Karpas-422 (cell line): ENCODE measurements around the gene CYSLTR2. TPM values are rescaled to one million over a fixed set of nuclear protein-coding genes. Genes with fewer than 3 reads are reported as not detected.
A peak's percentile ranks its signal among the peaks of the same experiment; 100 is the strongest.
"Not testable (repeated sequence)": the region's sequence is repeated elsewhere in the genome, so short reads cannot be mapped to it uniquely, and the experiment has no call there.

Experiments
- DNase-seq: peaks from one replicate; pipeline ENCODE4 v3.0.0-alpha.2; 2015
- H2AFZ ChIP-seq: fragments of 200-600 bp; sonication (generic); 2 replicates; pipeline ENCODE4 v1.6.1; 2014; ENCODE audit warnings: antibody characterized with exemption, low read length, mixed read lengths
- H3K27ac ChIP-seq: fragments of 200-600 bp; sonication (generic); 2 replicates; pipeline ENCODE4 v1.5.1; 2014; ENCODE audit warnings: mild to moderate bottlenecking, low read length, moderate library complexity
- H3K27me3 ChIP-seq: fragments of 200-600 bp; sonication (generic); 2 replicates; pipeline ENCODE4 v1.6.1; 2014; ENCODE audit warnings: low read length, mixed read lengths
- H3K36me3 ChIP-seq: fragments of 200-600 bp; sonication (generic); 2 replicates; pipeline ENCODE4 v1.6.1; 2014; ENCODE audit warnings: low read length, mixed read lengths; ENCODE audit not compliant: insufficient read depth
- H3K4me1 ChIP-seq: fragments of 200-600 bp; sonication (generic); 2 replicates; pipeline ENCODE4 v1.6.1; 2014; ENCODE audit warnings: mild to moderate bottlenecking, low read length, mixed read lengths
- H3K4me2 ChIP-seq: fragments of 200-600 bp; sonication (generic); 2 replicates; pipeline ENCODE4 v1.6.1; 2014; ENCODE audit warnings: low read length, low read depth, mild to moderate bottlenecking; ENCODE audit not compliant: poor library complexity, severe bottlenecking
- H3K4me3 ChIP-seq: fragments of 200-600 bp; sonication (generic); 2 replicates; pipeline ENCODE4 v1.5.1; 2014; ENCODE audit warnings: mild to moderate bottlenecking, antibody characterized with exemption, low read length, mixed read lengths
- H3K79me2 ChIP-seq: fragments of 200-600 bp; sonication (generic); 2 replicates; pipeline ENCODE4 v1.6.1; 2014; ENCODE audit warnings: mild to moderate bottlenecking, low read length, mixed read lengths
- H3K9ac ChIP-seq: fragments of 200-600 bp; sonication (generic); 2 replicates; pipeline ENCODE4 v1.6.0; 2014; ENCODE audit warnings: low read length
- H3K9me2 ChIP-seq: fragments of 200-600 bp; sonication (generic), shearing (Covaris generic); replicated peaks from 2 replicates; pipeline ENCODE4 v1.6.0; 2014; ENCODE audit warnings: mild to moderate bottlenecking, low read length, moderate library complexity; ENCODE audit not compliant: insufficient read depth
- H3K9me3 ChIP-seq: fragments of 300-700, 200-600 bp; sonication (generic); 2 replicates; pipeline ENCODE4 v1.6.1; 2014; ENCODE audit warnings: low read length, mixed read lengths
- H4K20me1 ChIP-seq: fragments of 200-600 bp; sonication (generic); 2 replicates; pipeline ENCODE4 v1.6.1; 2014; ENCODE audit warnings: mild to moderate bottlenecking, antibody characterized with exemption, low read length, low read depth; ENCODE audit not compliant: insufficient read depth
- total RNA-seq: library from RNA; depleted of rRNA; stranded (reverse); fragments of >200 nt; shearing (Covaris generic); gene quantifications from 2 replicates; pipeline ENCODE4 v1.2.3, GENCODE V29; 2014; ENCODE audit warnings: low replicate concordance

CYSLTR2 gene
- total RNA-seq, 1 experiment from 2014 or later: not detected

GRCh38 chr13:48681905-48682304 lies 28.2 kb downstream of the CYSLTR2 start:
- Histone ChIP-seq H3K9me2 (no peaks in the 10 kb centered on the region), H3K36me3 (no peaks in the 10 kb centered on the region), H4K20me1 (no peaks in the 10 kb centered on the region), H3K27me3 (no peaks in the 10 kb centered on the region), H3K4me2 (no peak overlapping the region), H3K79me2 (no peaks in the 10 kb centered on the region), H3K4me3 (no peak overlapping the region), H2AFZ (no peak overlapping the region), H3K9ac (no peak overlapping the region), H3K4me1 (peaks cover 6% of the 10 kb centered on the region; the same call in 1 of the 2 replicates), H3K27ac (no peak overlapping the region), H3K9me3 (no peaks in the 10 kb centered on the region)
- DNase-seq: peak; percentile 7

GRCh38 chr13:48682436-48682835 lies 28.7 kb downstream of the CYSLTR2 start:
- peaks cover 6% of the 10 kb centered on the region; the same call in 1 of the 2 replicates for H3K4me1 ChIP-seq
- H3K9me3 ChIP-seq: no peaks in the 10 kb centered on the region
- no peaks in the 10 kb centered on the region for H3K9me2 ChIP-seq
- H3K4me3 ChIP-seq: no peak overlapping the region
- no peak overlapping the region for H3K4me2 ChIP-seq
- no peak overlapping the region for H3K27ac ChIP-seq
- no peaks in the 10 kb centered on the region for H3K36me3 ChIP-seq
- H2AFZ ChIP-seq: no peak overlapping the region
- peak; percentile 34 for DNase-seq
- no peaks in the 10 kb centered on the region for H3K27me3 ChIP-seq
- no peaks in the 10 kb centered on the region for H4K20me1 ChIP-seq
- no peak overlapping the region for H3K9ac ChIP-seq
- no peaks in the 10 kb centered on the region for H3K79me2 ChIP-seq

DNA sequence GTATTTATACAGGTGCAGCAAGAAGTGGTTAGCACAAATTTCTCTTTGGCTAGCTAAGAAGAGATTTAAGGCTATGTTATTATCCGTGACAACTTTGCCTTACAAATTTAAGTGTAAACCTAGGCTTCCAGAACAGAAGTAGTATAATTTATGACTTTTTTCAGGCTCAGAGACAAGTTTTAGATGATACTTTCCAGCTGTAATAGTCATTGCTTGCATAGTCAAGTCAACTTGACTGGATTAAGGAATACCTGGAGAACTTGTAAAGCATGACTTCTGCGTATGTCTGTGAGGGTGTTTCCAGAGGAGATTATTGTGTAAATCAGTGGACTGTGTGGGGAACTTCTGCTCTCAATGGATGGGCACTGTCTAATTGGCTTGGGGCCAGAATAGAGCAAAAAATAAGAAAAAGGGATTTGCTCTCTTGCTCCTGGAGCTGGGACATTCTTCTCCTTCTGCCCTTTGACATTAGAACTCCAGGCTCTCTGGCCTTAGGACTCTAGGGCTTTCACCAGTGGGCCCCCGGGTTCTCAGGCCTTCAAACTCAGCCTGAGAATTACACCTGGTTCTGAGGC lies 33.0 kb downstream of the CYSLTR2 start:
- H3K36me3 ChIP-seq: no peaks in the 10 kb centered on the region
- H2AFZ ChIP-seq: no peak overlapping the region
- H3K27me3 ChIP-seq: no peaks in the 10 kb centered on the region
- no peaks in the 10 kb centered on the region for H4K20me1 ChIP-seq
- no peaks in the 10 kb centered on the region for H3K9me2 ChIP-seq
- DNase-seq: peak; percentile 12
- H3K9me3 ChIP-seq: no peaks in the 10 kb centered on the region
- H3K4me3 ChIP-seq: no peak overlapping the region
- H3K4me1 ChIP-seq: no peaks in the 10 kb centered on the region
- no peaks in the 10 kb centered on the region for H3K79me2 ChIP-seq
- H3K9ac ChIP-seq: no peak overlapping the region
- H3K27ac ChIP-seq: no peak overlapping the region
- no peak overlapping the region for H3K4me2 ChIP-seq

DNA sequence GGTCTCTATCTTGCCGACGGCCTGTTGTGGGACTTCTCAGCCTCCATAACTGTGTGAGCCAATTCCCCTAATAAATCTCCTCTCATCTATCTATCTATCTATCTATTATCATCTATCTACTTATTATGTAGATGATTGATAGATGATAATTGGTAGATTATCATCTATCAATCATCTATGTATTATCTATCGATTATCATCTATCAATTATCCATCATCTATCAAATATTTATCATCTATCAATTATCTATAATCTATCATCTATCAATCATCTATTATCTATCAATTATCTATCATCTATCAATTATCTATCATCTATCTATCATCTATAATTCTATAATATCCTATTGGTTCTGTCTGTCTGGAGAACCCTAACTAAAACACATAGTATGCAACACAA lies 33.5 kb downstream of the CYSLTR2 start:
- no peak for DNase-seq
- Histone ChIP-seq H3K79me2 (no peaks in the 10 kb centered on the region), H3K9me3 (no peaks in the 10 kb centered on the region), H3K4me2 (no peak overlapping the region), H3K36me3 (no peaks in the 10 kb centered on the region), H4K20me1 (no peaks in the 10 kb centered on the region), H3K9me2 (no peaks in the 10 kb centered on the region), H3K4me3 (no peak overlapping the region), H3K4me1 (no peaks in the 10 kb centered on the region), H3K27me3 (no peaks in the 10 kb centered on the region), H3K9ac (no peak overlapping the region), H2AFZ (no peak overlapping the region), H3K27ac (no peak overlapping the region)

- H3K4me1 ChIP-seq: no peaks in the 10 kb centered on the region
- no peaks in the 10 kb centered on the region for H3K79me2 ChIP-seq
- no peak overlapping the region for H2AFZ ChIP-seq
- no peak overlapping the region for H3K27ac ChIP-seq
- H3K4me2 ChIP-seq: no peak overlapping the region
- H3K27me3 ChIP-seq: no peaks in the 10 kb centered on the region
- H3K9me3 ChIP-seq: no peaks in the 10 kb centered on the region
- H3K9me2 ChIP-seq: no peaks in the 10 kb centered on the region
- no peak overlapping the region for H3K4me3 ChIP-seq
- no peak overlapping the region for H3K9ac ChIP-seq
- no peak for DNase-seq
- no peaks in the 10 kb centered on the region for H3K36me3 ChIP-seq
- no peaks in the 10 kb centered on the region for H4K20me1 ChIP-seq
Observed at GRCh38 chr13:48693998-48694397, 40.3 kb downstream of the CYSLTR2 start.

DNA sequence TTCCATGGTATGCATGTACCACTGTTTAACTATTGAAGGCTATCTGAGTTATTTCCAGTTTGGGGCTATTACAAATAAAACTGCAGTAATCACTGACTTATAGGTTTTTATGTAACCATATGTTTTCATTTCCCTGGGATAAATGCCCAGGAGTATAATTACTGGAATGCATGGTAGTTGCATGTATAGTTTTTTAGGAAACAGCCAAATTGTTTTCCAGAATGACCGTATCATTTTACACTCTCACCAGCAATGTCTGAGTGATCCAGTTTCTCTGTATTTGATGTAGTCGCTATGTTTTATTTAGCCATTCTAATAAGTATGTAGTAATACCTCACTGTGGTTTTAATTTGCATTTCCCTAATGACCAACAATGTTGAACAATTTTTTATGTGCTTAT lies 42.0 kb downstream of the CYSLTR2 start:
- H3K36me3 ChIP-seq: no peaks in the 10 kb centered on the region
- H3K27ac ChIP-seq: no peak overlapping the region
- no peaks in the 10 kb centered on the region for H4K20me1 ChIP-seq
- no peaks in the 10 kb centered on the region for H3K9me3 ChIP-seq
- H3K27me3 ChIP-seq: no peaks in the 10 kb centered on the region
- no peak overlapping the region for H3K9ac ChIP-seq
- H3K4me2 ChIP-seq: no peak overlapping the region
- H3K4me1 ChIP-seq: no peaks in the 10 kb centered on the region
- no peaks in the 10 kb centered on the region for H3K79me2 ChIP-seq
- no peak overlapping the region for H3K4me3 ChIP-seq
- H2AFZ ChIP-seq: no peak overlapping the region
- DNase-seq: no peak
- H3K9me2 ChIP-seq: no peaks in the 10 kb centered on the region

- H3K79me2 ChIP-seq, DNase-seq, H3K4me1 ChIP-seq, H3K27me3 ChIP-seq, H3K27ac ChIP-seq, H3K9me3 ChIP-seq, H3K9me2 ChIP-seq, H3K9ac ChIP-seq, H3K4me3 ChIP-seq, H4K20me1 ChIP-seq, H2AFZ ChIP-seq, H3K4me2 ChIP-seq, H3K36me3 ChIP-seq: not testable (repeated sequence)
Observed at GRCh38 chr13:48696676-48697075, 42.9 kb downstream of the CYSLTR2 start.

GRCh38 chr13:48707405-48707804 lies 53.7 kb downstream of the CYSLTR2 start:
- Histone ChIP-seq H3K9me3 (no peaks in the 10 kb centered on the region), H3K4me3 (no peak overlapping the region), H3K4me2 (no peak overlapping the region), H3K27ac (no peak overlapping the region), H4K20me1 (no peaks in the 10 kb centered on the region), H3K36me3 (no peaks in the 10 kb centered on the region), H2AFZ (no peak overlapping the region), H3K9ac (no peak overlapping the region), H3K9me2 (no peaks in the 10 kb centered on the region), H3K4me1 (no peaks in the 10 kb centered on the region), H3K79me2 (no peaks in the 10 kb centered on the region), H3K27me3 (no peaks in the 10 kb centered on the region)
- no peak for DNase-seq

- no peaks in the 10 kb centered on the region for H3K79me2 ChIP-seq
- H2AFZ ChIP-seq: 0 out of 2 replicates have a peak overlapping the region, but pooled peaks have one; percentile 5
- H3K36me3 ChIP-seq: no peaks in the 10 kb centered on the region
- H3K4me1 ChIP-seq: no peaks in the 10 kb centered on the region
- no peak overlapping the region for H3K27ac ChIP-seq
- no peaks in the 10 kb centered on the region for H3K9me2 ChIP-seq
- H4K20me1 ChIP-seq: no peaks in the 10 kb centered on the region
- no peaks in the 10 kb centered on the region for H3K27me3 ChIP-seq
- H3K9ac ChIP-seq: no peak overlapping the region
- H3K9me3 ChIP-seq: no peaks in the 10 kb centered on the region
- no peak overlapping the region for H3K4me2 ChIP-seq
- H3K4me3 ChIP-seq: no peak overlapping the region
- no peak for DNase-seq
Observed at GRCh38 chr13:48708764-48709163, 55.0 kb downstream of the CYSLTR2 start.
